ENCODE results near the gene FBXO2. TPM values are rescaled to one million over a fixed set of nuclear protein-coding genes. Genes with fewer than 3 reads are reported as not detected.

FBXO2 gene
- total RNA-seq, 1 experiment from 2014 or later: 81.1 TPM

DNA sequence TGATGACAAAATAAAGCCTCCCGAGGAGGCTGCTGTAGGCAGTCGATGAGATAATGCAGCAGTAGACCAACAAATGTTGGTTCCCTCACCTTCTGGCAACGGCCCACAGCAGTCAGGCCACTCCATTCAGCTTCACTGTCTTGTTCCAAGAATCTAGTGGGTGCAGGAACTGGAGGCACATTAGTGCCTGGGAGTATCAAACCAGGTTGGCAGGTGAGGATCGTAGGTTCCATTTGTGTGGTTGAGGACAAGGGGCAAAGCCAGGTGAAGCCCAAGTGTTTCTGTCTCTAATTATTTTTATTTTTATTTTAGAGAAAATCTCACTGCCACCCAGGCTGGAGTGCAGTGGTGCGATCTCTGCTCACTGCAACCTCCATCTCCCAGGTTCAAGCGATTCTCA is 13.3 kb downstream of the FBXO2 start:
- Histone ChIP-seq H3K27me3 (ENCODE audit: insufficient read depth, low read length) (peaks cover 20% of the 10 kb centered on the region), H2AFZ (ENCODE audit: low read depth, low read length, poor library complexity, severe bottlenecking) (no peak overlapping the region), H3K9me2 (ENCODE audit: insufficient read depth) (no peaks in the 10 kb centered on the region), H3K4me2 (ENCODE audit: low read length) (no peak overlapping the region), H3K4me3 (replicated peaks in 1 of 2; ENCODE audit: low read depth in 1 of 2, low read length in 2 of 2) (no peak overlapping the region), H3K9ac (ENCODE audit: low read length) (no peak overlapping the region), H3K36me3 (ENCODE audit: control insufficient read depth in 1 of 2, insufficient read depth in 2 of 2, low read length in 2 of 2) (no peaks in the 10 kb centered on the region), H3K27ac (ENCODE audit: low read depth, low read length) (no peak overlapping the region), H4K20me1 (ENCODE audit: insufficient read depth) (no peaks in the 10 kb centered on the region), H3K79me2 (ENCODE audit: insufficient read depth, low read length) (no peaks in the 10 kb centered on the region), H3K9me3 (ENCODE audit: control insufficient read depth in 1 of 2, insufficient read depth in 1 of 2, low read depth in 1 of 2, low read length in 2 of 2) (no peaks in the 10 kb centered on the region), H3K4me1 (ENCODE audit: control insufficient read depth in 1 of 2, insufficient read depth in 2 of 2, low read length in 2 of 2) (no peaks in the 10 kb centered on the region)
- ChIA-PET CTCF (interaction anchor here (2.3 to 3.7 kb wide), 2 partner anchors 162 to 603 kb away, joined by 8 to 27 read pairs; partner anchors contain the start of gene DISP3), RAD21 (ENCODE audit: low non-redundant PET in 1 of 2, low total read pairs in 2 of 2, uncharacterized antibody in 2 of 2, unreplicated experiment in 2 of 2) (no interaction called here), POLR2A (no interaction called here)
- ATAC-seq (no peak), DNase-seq (ENCODE audit: low read depth, low spot score) (no peak)
- no TSS peak for BruUV-seq (replicated peaks)
- TF ChIP-seq SP1 (IDR thresholded peaks at IDR 0.05; ENCODE audit: low read depth) (no peak), YY1 (IDR thresholded peaks at IDR 0.05; ENCODE audit: extremely low read depth, insufficient replicate concordance, low read depth, low read length) (no peak), EGR1 (IDR thresholded peaks at IDR 0.05; ENCODE audit: low read depth) (no peak), RAD21 (IDR thresholded peaks at IDR 0.05; ENCODE audit: low read depth) (no peak)
- intact Hi-C loops (cut with micrococcal nuclease): no loop called here

DNA sequence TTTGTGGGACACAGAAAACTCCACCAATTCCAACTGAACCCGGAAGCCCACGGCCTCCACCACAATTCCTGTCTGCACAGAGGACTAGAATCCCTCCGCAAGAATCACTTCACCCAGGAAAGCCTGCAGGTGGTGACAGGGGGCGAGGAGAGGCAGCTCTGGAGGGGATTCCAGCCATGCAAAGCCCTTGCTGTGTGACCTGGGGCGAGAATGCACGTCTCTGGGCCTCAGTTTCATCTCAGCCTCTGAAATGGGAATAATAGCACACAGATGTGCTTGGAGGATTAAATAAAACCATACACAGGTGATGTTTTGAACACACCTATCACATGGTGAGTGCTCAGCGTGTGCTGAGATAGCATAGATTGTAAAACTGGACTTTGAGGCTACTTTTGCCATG is 14.1 kb downstream of the FBXO2 start:
- Histone ChIP-seq H3K9ac (ENCODE audit: low read length) (no peak overlapping the region), H3K9me3 (ENCODE audit: control insufficient read depth in 1 of 2, insufficient read depth in 1 of 2, low read depth in 1 of 2, low read length in 2 of 2) (no peaks in the 10 kb centered on the region), H3K27me3 (ENCODE audit: insufficient read depth, low read length) (peaks cover 20% of the 10 kb centered on the region), H3K27ac (ENCODE audit: low read depth, low read length) (no peak overlapping the region), H3K4me1 (ENCODE audit: control insufficient read depth in 1 of 2, insufficient read depth in 2 of 2, low read length in 2 of 2) (no peaks in the 10 kb centered on the region), H2AFZ (ENCODE audit: low read depth, low read length, poor library complexity, severe bottlenecking) (no peak overlapping the region), H4K20me1 (ENCODE audit: insufficient read depth) (no peaks in the 10 kb centered on the region), H3K4me2 (ENCODE audit: low read length) (no peak overlapping the region), H3K79me2 (ENCODE audit: insufficient read depth, low read length) (no peaks in the 10 kb centered on the region), H3K4me3 (replicated peaks in 1 of 2; ENCODE audit: low read depth in 1 of 2, low read length in 2 of 2) (no peak overlapping the region), H3K36me3 (ENCODE audit: control insufficient read depth in 1 of 2, insufficient read depth in 2 of 2, low read length in 2 of 2) (no peaks in the 10 kb centered on the region), H3K9me2 (ENCODE audit: insufficient read depth) (no peaks in the 10 kb centered on the region)
- RAD21 ChIA-PET (ENCODE audit: low non-redundant PET in 1 of 2, low total read pairs in 2 of 2, uncharacterized antibody in 2 of 2, unreplicated experiment in 2 of 2): interaction anchor here in 1 of 2 experiments (0.7 kb wide), 1 partner anchor 253 kb away, joined by 3 read pairs; no protein-coding TSS in a partner anchor
- CTCF ChIA-PET: no interaction called here
- intact Hi-C loops (cut with micrococcal nuclease): no loop called here
- DNase-seq (ENCODE audit: low read depth, low spot score) (no peak), ATAC-seq (no peak)
- POLR2A ChIA-PET: no interaction called here
- BruUV-seq (replicated peaks): no TSS peak
- TF ChIP-seq, protein P1, sequence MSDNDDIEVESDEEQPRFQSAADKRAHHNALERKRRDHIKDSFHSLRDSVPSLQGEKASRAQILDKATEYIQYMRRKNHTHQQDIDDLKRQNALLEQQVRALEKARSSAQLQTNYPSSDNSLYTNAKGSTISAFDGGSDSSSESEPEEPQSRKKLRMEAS (IDR thresholded peaks at IDR 0.05): no peak
- TF ChIP-seq YY1 (IDR thresholded peaks at IDR 0.05; ENCODE audit: extremely low read depth, insufficient replicate concordance, low read depth, low read length): no peak
- TF ChIP-seq EGR1 (IDR thresholded peaks at IDR 0.05; ENCODE audit: low read depth): no peak
- TF ChIP-seq, protein P2, sequence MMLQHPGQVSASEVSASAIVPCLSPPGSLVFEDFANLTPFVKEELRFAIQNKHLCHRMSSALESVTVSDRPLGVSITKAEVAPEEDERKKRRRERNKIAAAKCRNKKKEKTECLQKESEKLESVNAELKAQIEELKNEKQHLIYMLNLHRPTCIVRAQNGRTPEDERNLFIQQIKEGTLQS (IDR thresholded peaks at IDR 0.05): no peak
- TF ChIP-seq, protein P3, sequence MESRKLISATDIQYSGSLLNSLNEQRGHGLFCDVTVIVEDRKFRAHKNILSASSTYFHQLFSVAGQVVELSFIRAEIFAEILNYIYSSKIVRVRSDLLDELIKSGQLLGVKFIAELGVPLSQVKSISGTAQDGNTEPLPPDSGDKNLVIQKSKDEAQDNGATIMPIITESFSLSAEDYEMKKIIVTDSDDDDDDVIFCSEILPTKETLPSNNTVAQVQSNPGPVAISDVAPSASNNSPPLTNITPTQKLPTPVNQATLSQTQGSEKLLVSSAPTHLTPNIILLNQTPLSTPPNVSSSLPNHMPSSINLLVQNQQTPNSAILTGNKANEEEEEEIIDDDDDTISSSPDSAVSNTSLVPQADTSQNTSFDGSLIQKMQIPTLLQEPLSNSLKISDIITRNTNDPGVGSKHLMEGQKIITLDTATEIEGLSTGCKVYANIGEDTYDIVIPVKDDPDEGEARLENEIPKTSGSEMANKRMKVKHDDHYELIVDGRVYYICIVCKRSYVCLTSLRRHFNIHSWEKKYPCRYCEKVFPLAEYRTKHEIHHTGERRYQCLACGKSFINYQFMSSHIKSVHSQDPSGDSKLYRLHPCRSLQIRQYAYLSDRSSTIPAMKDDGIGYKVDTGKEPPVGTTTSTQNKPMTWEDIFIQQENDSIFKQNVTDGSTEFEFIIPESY (IDR thresholded peaks at IDR 0.05; ENCODE audit: extremely low read depth, insufficient replicate concordance, low read length): no peak
- no peak for TF ChIP-seq CEBPB (IDR thresholded peaks at IDR 0.05; ENCODE audit: low read depth)
- no peak for TF ChIP-seq POLR2AphosphoS5 (IDR thresholded peaks at IDR 0.05; ENCODE audit: low read depth, low read length)
- TF ChIP-seq, protein P4, sequence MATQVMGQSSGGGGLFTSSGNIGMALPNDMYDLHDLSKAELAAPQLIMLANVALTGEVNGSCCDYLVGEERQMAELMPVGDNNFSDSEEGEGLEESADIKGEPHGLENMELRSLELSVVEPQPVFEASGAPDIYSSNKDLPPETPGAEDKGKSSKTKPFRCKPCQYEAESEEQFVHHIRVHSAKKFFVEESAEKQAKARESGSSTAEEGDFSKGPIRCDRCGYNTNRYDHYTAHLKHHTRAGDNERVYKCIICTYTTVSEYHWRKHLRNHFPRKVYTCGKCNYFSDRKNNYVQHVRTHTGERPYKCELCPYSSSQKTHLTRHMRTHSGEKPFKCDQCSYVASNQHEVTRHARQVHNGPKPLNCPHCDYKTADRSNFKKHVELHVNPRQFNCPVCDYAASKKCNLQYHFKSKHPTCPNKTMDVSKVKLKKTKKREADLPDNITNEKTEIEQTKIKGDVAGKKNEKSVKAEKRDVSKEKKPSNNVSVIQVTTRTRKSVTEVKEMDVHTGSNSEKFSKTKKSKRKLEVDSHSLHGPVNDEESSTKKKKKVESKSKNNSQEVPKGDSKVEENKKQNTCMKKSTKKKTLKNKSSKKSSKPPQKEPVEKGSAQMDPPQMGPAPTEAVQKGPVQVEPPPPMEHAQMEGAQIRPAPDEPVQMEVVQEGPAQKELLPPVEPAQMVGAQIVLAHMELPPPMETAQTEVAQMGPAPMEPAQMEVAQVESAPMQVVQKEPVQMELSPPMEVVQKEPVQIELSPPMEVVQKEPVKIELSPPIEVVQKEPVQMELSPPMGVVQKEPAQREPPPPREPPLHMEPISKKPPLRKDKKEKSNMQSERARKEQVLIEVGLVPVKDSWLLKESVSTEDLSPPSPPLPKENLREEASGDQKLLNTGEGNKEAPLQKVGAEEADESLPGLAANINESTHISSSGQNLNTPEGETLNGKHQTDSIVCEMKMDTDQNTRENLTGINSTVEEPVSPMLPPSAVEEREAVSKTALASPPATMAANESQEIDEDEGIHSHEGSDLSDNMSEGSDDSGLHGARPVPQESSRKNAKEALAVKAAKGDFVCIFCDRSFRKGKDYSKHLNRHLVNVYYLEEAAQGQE (IDR thresholded peaks at IDR 0.05; ENCODE audit: low read depth): no peak
- TF ChIP-seq EZH2 (IDR thresholded peaks at IDR 0.05): no peak
- no peak for TF ChIP-seq EZH2phosphoT487 (IDR thresholded peaks at IDR 0.05; ENCODE audit: borderline replicate concordance)
- no peak for TF ChIP-seq ZNF274 (IDR thresholded peaks at IDR 0.05; ENCODE audit: low read depth, low read length)
- TF ChIP-seq SP1 (IDR thresholded peaks at IDR 0.05; ENCODE audit: low read depth): no peak
- TF ChIP-seq JUND (IDR thresholded peaks at IDR 0.05): no peak
- no peak for TF ChIP-seq ZFX (IDR thresholded peaks at IDR 0.05)
- no peak for TF ChIP-seq SRF (IDR thresholded peaks at IDR 0.05; ENCODE audit: low read depth)
